Measurements from ENCODE around the gene TTC39C. TPM values are rescaled to one million over a fixed set of nuclear protein-coding genes. Genes with fewer than 3 reads are reported as not detected.

Gene TTC39C
- total RNA-seq, 1 experiment from 2014 or later, result 14.8 TPM

DNA sequence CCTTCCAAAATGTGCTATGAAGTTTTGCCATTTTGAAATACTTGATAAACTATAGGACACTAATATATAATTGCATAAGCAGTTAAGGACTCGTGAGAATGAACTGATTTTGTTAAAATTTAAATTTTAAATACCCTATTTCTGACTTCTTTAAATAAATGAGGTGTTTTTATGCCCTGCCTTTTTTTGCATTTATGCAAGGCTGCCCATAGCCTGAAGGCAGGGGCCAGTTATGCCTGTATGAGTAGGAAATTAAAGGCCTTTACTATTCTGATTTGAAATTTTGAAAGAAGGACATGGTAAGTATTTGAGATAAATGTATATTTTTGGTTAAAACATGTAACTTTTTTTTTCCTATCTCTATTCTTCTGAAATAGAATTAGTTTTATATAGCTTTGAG, 33.7 kb downstream of the TTC39C start:
- Histone ChIP-seq H3K27me3 (ENCODE audit: control insufficient read depth, insufficient read depth, low read length) (no peaks in the 10 kb centered on the region), H3K27ac (ENCODE audit: low read length) (no peak overlapping the region), H3K4me1 (ENCODE audit: control insufficient read depth, insufficient read depth, low read length) (peaks cover 14% of the 10 kb centered on the region), H3K9me3 (ENCODE audit: control insufficient read depth, insufficient read depth, low read depth, low read length) (no peaks in the 10 kb centered on the region), H3K36me3 (ENCODE audit: control insufficient read depth, insufficient read depth, low read length) (no peaks in the 10 kb centered on the region), H3K4me3 (ENCODE audit: low read depth in 2 of 2, low read length in 2 of 2) (no peak overlapping the region)
- POLR2A ChIA-PET, result no interaction called here
- in situ Hi-C loops (cut with HindIII; ENCODE audit: low pct_unique_long_range_greater_than_20kb, low sequenced_read_pairs), result no loop called here
- CTCF ChIA-PET, result no interaction called here
- TF ChIP-seq, protein P1, sequence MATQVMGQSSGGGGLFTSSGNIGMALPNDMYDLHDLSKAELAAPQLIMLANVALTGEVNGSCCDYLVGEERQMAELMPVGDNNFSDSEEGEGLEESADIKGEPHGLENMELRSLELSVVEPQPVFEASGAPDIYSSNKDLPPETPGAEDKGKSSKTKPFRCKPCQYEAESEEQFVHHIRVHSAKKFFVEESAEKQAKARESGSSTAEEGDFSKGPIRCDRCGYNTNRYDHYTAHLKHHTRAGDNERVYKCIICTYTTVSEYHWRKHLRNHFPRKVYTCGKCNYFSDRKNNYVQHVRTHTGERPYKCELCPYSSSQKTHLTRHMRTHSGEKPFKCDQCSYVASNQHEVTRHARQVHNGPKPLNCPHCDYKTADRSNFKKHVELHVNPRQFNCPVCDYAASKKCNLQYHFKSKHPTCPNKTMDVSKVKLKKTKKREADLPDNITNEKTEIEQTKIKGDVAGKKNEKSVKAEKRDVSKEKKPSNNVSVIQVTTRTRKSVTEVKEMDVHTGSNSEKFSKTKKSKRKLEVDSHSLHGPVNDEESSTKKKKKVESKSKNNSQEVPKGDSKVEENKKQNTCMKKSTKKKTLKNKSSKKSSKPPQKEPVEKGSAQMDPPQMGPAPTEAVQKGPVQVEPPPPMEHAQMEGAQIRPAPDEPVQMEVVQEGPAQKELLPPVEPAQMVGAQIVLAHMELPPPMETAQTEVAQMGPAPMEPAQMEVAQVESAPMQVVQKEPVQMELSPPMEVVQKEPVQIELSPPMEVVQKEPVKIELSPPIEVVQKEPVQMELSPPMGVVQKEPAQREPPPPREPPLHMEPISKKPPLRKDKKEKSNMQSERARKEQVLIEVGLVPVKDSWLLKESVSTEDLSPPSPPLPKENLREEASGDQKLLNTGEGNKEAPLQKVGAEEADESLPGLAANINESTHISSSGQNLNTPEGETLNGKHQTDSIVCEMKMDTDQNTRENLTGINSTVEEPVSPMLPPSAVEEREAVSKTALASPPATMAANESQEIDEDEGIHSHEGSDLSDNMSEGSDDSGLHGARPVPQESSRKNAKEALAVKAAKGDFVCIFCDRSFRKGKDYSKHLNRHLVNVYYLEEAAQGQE (IDR thresholded peaks at IDR 0.05; ENCODE audit: insufficient read depth in 1 of 2, low read depth in 2 of 2, low read length in 1 of 2), result no peak
- TF ChIP-seq SIN3A (IDR thresholded peaks at IDR 0.05; ENCODE audit: borderline replicate concordance, insufficient read depth, low read depth, low read length) (no peak), POLR2AphosphoS5 (IDR thresholded peaks at IDR 0.05; ENCODE audit: low read depth, low read length) (no peak)
- ATAC-seq (no peak), DNase-seq (ENCODE audit: low read depth, low spot score) (no peak)
- no TSS peak for BruUV-seq (replicated peaks)
- intact Hi-C loops (cut with micrococcal nuclease; ENCODE audit: unreplicated experiment), result no loop called here

DNA sequence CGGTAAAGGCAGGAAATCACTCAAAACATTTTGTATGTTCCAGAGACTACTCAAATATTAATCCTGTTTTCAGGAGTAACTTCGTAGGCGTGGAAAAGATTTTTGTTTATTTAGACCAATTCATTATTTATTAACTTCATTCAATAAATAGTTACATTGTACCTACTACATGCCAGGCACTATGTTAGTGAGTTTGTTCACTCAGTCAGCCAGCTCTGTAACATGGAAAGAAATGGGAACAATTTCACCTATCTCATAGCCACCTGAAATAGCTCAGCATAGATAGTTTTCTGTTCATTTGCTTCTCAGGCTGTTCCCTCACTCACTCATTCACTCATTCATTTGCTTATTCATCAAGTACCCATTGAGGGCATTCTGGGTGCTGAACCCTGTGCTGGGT, 34.6 kb downstream of the TTC39C start:
- ATAC-seq, result no peak
- no peaks in the 10 kb centered on the region for H3K9me3 ChIP-seq (ENCODE audit: control insufficient read depth, insufficient read depth, low read depth, low read length)
- H3K4me3 ChIP-seq (ENCODE audit: low read depth in 2 of 2, low read length in 2 of 2), result no peak overlapping the region
- H3K4me1 ChIP-seq (ENCODE audit: control insufficient read depth, insufficient read depth, low read length), result peaks cover 14% of the 10 kb centered on the region
- no peaks in the 10 kb centered on the region for H3K36me3 ChIP-seq (ENCODE audit: control insufficient read depth, insufficient read depth, low read length)
- DNase-seq (ENCODE audit: low read depth, low spot score), result no peak
- in situ Hi-C loops (cut with HindIII; ENCODE audit: low pct_unique_long_range_greater_than_20kb, low sequenced_read_pairs) (no loop called here), intact Hi-C loops (cut with micrococcal nuclease; ENCODE audit: unreplicated experiment) (no loop called here)
- TF ChIP-seq, protein P1 (IDR thresholded peaks at IDR 0.05; ENCODE audit: insufficient read depth in 1 of 2, low read depth in 2 of 2, low read length in 1 of 2), result no peak
- TF ChIP-seq, protein P2, sequence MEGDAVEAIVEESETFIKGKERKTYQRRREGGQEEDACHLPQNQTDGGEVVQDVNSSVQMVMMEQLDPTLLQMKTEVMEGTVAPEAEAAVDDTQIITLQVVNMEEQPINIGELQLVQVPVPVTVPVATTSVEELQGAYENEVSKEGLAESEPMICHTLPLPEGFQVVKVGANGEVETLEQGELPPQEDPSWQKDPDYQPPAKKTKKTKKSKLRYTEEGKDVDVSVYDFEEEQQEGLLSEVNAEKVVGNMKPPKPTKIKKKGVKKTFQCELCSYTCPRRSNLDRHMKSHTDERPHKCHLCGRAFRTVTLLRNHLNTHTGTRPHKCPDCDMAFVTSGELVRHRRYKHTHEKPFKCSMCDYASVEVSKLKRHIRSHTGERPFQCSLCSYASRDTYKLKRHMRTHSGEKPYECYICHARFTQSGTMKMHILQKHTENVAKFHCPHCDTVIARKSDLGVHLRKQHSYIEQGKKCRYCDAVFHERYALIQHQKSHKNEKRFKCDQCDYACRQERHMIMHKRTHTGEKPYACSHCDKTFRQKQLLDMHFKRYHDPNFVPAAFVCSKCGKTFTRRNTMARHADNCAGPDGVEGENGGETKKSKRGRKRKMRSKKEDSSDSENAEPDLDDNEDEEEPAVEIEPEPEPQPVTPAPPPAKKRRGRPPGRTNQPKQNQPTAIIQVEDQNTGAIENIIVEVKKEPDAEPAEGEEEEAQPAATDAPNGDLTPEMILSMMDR (IDR thresholded peaks at IDR 0.05), result no peak
- TF ChIP-seq TCF7L2 (IDR thresholded peaks at IDR 0.05; ENCODE audit: low read depth, low read length), result no peak
- no peak for TF ChIP-seq SIN3A (IDR thresholded peaks at IDR 0.05; ENCODE audit: borderline replicate concordance, insufficient read depth, low read depth, low read length)
- TF ChIP-seq POLR2AphosphoS5 (IDR thresholded peaks at IDR 0.05; ENCODE audit: low read depth, low read length), result no peak
- H3K27me3 ChIP-seq (ENCODE audit: control insufficient read depth, insufficient read depth, low read length), result no peaks in the 10 kb centered on the region
- ChIA-PET CTCF (no interaction called here), POLR2A (no interaction called here)
- BruUV-seq (replicated peaks), result no TSS peak
- no peak overlapping the region for H3K27ac ChIP-seq (ENCODE audit: low read length)

Data from Panc1 (cell line).